ENCODE measurements around the gene PARVG. TPM values are rescaled to one million over a fixed set of nuclear protein-coding genes. Genes with fewer than 3 reads are reported as not detected.
"Not testable (repeated sequence)": the region's sequence is repeated elsewhere in the genome, so short reads cannot be mapped to it uniquely, and the experiment has no call there.

Gene PARVG
- total RNA-seq, 1 experiment from 2014 or later: 1.3 TPM

DNA sequence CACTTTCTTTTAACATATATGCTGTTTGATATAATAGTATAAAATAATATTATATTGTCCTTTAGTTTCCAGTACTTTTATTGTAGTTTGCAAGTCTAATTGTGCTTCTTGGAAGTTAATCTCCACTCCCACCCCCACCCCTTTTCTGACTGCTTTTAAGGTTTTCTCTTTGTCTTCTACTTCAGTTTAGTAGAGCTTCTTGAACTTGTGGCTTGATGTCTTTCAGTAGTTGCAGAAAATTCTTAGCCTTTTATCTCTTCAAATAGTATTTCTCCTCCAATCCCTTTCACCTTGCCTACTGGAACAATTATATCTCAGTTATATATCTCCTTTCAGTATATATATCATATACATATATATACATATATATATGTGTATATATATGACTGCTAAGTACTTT lies 56.6 kb downstream of the PARVG start:
- Histone ChIP-seq H2BK12ac (ENCODE audit: insufficient read length, low read depth, low read length) (no peak overlapping the region), H3K27ac (ENCODE audit: insufficient read length, low read depth, low read length) (no peak overlapping the region), H3K4me1 (ENCODE audit: insufficient read depth, low read length) (no peaks in the 10 kb centered on the region)

DNA sequence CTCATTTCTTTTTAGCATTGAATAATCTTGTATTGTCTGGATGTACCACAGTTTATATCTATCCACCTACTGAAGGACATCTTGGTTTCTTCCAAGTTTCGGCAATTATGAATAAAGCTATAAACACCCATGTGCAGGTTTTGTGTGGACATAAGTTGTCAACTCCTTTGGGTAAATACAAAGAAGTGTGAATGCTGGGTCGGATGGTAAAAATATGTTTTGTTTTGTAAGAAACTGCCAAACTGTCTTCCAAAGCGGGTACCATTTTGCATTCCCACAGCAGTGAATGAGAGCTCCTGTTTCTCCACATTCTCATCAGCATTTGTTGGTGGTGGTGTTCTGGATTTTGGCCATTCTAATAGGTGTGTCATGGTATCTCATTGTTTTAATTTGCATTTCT lies 60.4 kb downstream of the PARVG start:
- not testable (repeated sequence) for H2AFZ ChIP-seq (ENCODE audit: low read length); H3K27me3 Mint-ChIP-seq (ENCODE audit: low read depth); H3K14ac ChIP-seq (ENCODE audit: insufficient read depth, low read length); H3K27ac Mint-ChIP-seq; H2BK12ac ChIP-seq (ENCODE audit: insufficient read length, low read depth, low read length); H4K20me1 ChIP-seq (ENCODE audit: control insufficient read depth, insufficient read depth, insufficient read length); DNase-seq; H3K27me3 ChIP-seq (ENCODE audit: insufficient read depth, low read length); H2BK20ac ChIP-seq (ENCODE audit: low read depth, low read length, poor library complexity, severe bottlenecking); H3T11ph ChIP-seq (ENCODE audit: low read length); H3K23me2 ChIP-seq (ENCODE audit: insufficient read length, low read depth, low read length, poor library complexity, severe bottlenecking); H3K36me3 Mint-ChIP-seq (ENCODE audit: insufficient read depth in 1 of 3, low read depth in 3 of 3); H3K9me3 ChIP-seq (ENCODE audit: control insufficient read depth, low read depth, low read length); H3K4me1 Mint-ChIP-seq; H3K4ac ChIP-seq (ENCODE audit: low read depth, low read length); H3K56ac ChIP-seq (ENCODE audit: insufficient read length, low read depth, low read length); H2BK120ac ChIP-seq (ENCODE audit: low read depth, low read length, poor library complexity, severe bottlenecking); H3K18ac ChIP-seq (ENCODE audit: insufficient read length, low read depth, low read length); H3K4me3 Mint-ChIP-seq; H3K4me2 ChIP-seq (ENCODE audit: insufficient read depth, insufficient read length, low read length); H3K4me1 ChIP-seq (ENCODE audit: insufficient read depth, low read length); H3K23ac ChIP-seq (ENCODE audit: insufficient read length, low read depth, low read length); H4K91ac ChIP-seq (ENCODE audit: insufficient read length, low read depth, low read length); H2BK5ac ChIP-seq (ENCODE audit: insufficient read length, low read length); H2AK5ac ChIP-seq (ENCODE audit: insufficient read length, low read length); H4K5ac ChIP-seq (ENCODE audit: insufficient read length, low read depth, low read length); H2BK15ac ChIP-seq (ENCODE audit: low read depth, low read length); H3K79me2 ChIP-seq (ENCODE audit: insufficient read depth, low read length); H3K9ac ChIP-seq (ENCODE audit: extremely low read depth, insufficient read length, low read length); H3K79me1 ChIP-seq (ENCODE audit: insufficient read depth, low read depth, low read length, poor library complexity, severe bottlenecking); H4K8ac ChIP-seq (replicated peaks; ENCODE audit: insufficient read length, low read depth, low read length); H3K27ac ChIP-seq (ENCODE audit: insufficient read length, low read depth, low read length)
- H3K9me3 Mint-ChIP-seq: peaks cover 17 to 20% of the 10 kb centered on the region in 2 experiments
- no CpG with 5 or more reads among the region's 3 CpGs for WGBS (ENCODE audit: extremely low coverage, insufficient read length, low lambda C conversion rate)

More for the DNA sequence above, 56.6 kb downstream of the PARVG start:
- Histone ChIP-seq H3K9ac (ENCODE audit: extremely low read depth, insufficient read length, low read length) (no peak overlapping the region), H4K5ac (ENCODE audit: insufficient read length, low read depth, low read length) (no peak overlapping the region), H3K9me3 (ENCODE audit: control insufficient read depth, low read depth, low read length) (no peaks in the 10 kb centered on the region), H3K4ac (ENCODE audit: low read depth, low read length) (no peak overlapping the region), H2BK120ac (ENCODE audit: low read depth, low read length, poor library complexity, severe bottlenecking) (no peak overlapping the region), H3K23ac (ENCODE audit: insufficient read length, low read depth, low read length) (no peak overlapping the region), H3K56ac (ENCODE audit: insufficient read length, low read depth, low read length) (no peak overlapping the region), H3K18ac (ENCODE audit: insufficient read length, low read depth, low read length) (no peak overlapping the region), H2BK5ac (ENCODE audit: insufficient read length, low read length) (no peak overlapping the region), H2BK15ac (ENCODE audit: low read depth, low read length) (no peak overlapping the region), H3K79me2 (ENCODE audit: insufficient read depth, low read length) (no peaks in the 10 kb centered on the region), H3T11ph (ENCODE audit: low read length) (no peak overlapping the region), H3K14ac (ENCODE audit: insufficient read depth, low read length) (no peak overlapping the region), H4K20me1 (ENCODE audit: control insufficient read depth, insufficient read depth, insufficient read length) (no peaks in the 10 kb centered on the region), H2AFZ (ENCODE audit: low read length) (no peak overlapping the region), H3K79me1 (ENCODE audit: insufficient read depth, low read depth, low read length, poor library complexity, severe bottlenecking) (no peaks in the 10 kb centered on the region), H2BK20ac (ENCODE audit: low read depth, low read length, poor library complexity, severe bottlenecking) (no peak overlapping the region), H4K8ac (replicated peaks; ENCODE audit: insufficient read length, low read depth, low read length) (no peak overlapping the region), H3K4me2 (ENCODE audit: insufficient read depth, insufficient read length, low read length) (no peak overlapping the region), H3K27me3 (ENCODE audit: insufficient read depth, low read length) (no peaks in the 10 kb centered on the region), H3K23me2 (ENCODE audit: insufficient read length, low read depth, low read length, poor library complexity, severe bottlenecking) (no peaks in the 10 kb centered on the region), H2AK5ac (ENCODE audit: insufficient read length, low read length) (no peak overlapping the region), H4K91ac (ENCODE audit: insufficient read length, low read depth, low read length) (no peak overlapping the region)
- Mint-ChIP-seq H3K4me1 (peaks cover 3 to 4% of the 10 kb centered on the region in 2 experiments; a peak in 2 of 4 replicates), H3K4me3 (no peak overlapping the region), H3K36me3 (ENCODE audit: insufficient read depth in 1 of 3, low read depth in 3 of 3) (peaks cover 0 to 7% (median 0%) of the 10 kb centered on the region in 3 experiments; a peak in 2 of 7 replicates), H3K27me3 (ENCODE audit: low read depth) (peaks cover 2% of the 10 kb centered on the region; the same call in 1 of the 2 replicates), H3K27ac (no peak overlapping the region), H3K9me3 (peaks cover 17 to 22% of the 10 kb centered on the region in 2 experiments)
- no peak for DNase-seq
- TF ChIP-seq, protein P1, sequence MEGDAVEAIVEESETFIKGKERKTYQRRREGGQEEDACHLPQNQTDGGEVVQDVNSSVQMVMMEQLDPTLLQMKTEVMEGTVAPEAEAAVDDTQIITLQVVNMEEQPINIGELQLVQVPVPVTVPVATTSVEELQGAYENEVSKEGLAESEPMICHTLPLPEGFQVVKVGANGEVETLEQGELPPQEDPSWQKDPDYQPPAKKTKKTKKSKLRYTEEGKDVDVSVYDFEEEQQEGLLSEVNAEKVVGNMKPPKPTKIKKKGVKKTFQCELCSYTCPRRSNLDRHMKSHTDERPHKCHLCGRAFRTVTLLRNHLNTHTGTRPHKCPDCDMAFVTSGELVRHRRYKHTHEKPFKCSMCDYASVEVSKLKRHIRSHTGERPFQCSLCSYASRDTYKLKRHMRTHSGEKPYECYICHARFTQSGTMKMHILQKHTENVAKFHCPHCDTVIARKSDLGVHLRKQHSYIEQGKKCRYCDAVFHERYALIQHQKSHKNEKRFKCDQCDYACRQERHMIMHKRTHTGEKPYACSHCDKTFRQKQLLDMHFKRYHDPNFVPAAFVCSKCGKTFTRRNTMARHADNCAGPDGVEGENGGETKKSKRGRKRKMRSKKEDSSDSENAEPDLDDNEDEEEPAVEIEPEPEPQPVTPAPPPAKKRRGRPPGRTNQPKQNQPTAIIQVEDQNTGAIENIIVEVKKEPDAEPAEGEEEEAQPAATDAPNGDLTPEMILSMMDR (conservative IDR thresholded peaks at IDR 0.05): no peak

Measured in H9 (cell line).